ENCODE results near the gene ZNF550.
"Not testable (repeated sequence)": the region's sequence is repeated elsewhere in the genome, so short reads cannot be mapped to it uniquely, and the experiment has no call there.

Gene ZNF550

GRCh38 chr19:57563547-57563946 lies 3.9 kb upstream of the ZNF550 start:
- no peak for TF ChIP-seq GATA3 (IDR thresholded peaks at IDR 0.05; ENCODE audit: low read depth, low read length)
- TF ChIP-seq GATA2 (IDR thresholded peaks at IDR 0.05; ENCODE audit: low read depth, low read length): no peak

GRCh38 chr19:57560049-57560491 lies 407 bp upstream of the ZNF550 start:
- TF ChIP-seq GATA3 (IDR thresholded peaks at IDR 0.05; ENCODE audit: low read depth, low read length): no peak
- TF ChIP-seq GATA2 (IDR thresholded peaks at IDR 0.05; ENCODE audit: low read depth, low read length): no peak

- TF ChIP-seq GATA3 (IDR thresholded peaks at IDR 0.05; ENCODE audit: low read depth, low read length): no peak
- TF ChIP-seq GATA2 (IDR thresholded peaks at IDR 0.05; ENCODE audit: low read depth, low read length): no peak
Measured at GRCh38 chr19:57559008-57559403, 657 bp downstream of the ZNF550 start.

- TF ChIP-seq GATA2 (IDR thresholded peaks at IDR 0.05; ENCODE audit: low read depth, low read length) (no peak), GATA3 (IDR thresholded peaks at IDR 0.05; ENCODE audit: low read depth, low read length) (no peak)
Measured at GRCh38 chr19:57558525-57558924, 1.1 kb downstream of the ZNF550 start.

GRCh38 chr19:57557659-57558058 lies 2.0 kb downstream of the ZNF550 start:
- TF ChIP-seq GATA3 (IDR thresholded peaks at IDR 0.05; ENCODE audit: low read depth, low read length): no peak
- no peak for TF ChIP-seq GATA2 (IDR thresholded peaks at IDR 0.05; ENCODE audit: low read depth, low read length)

- TF ChIP-seq GATA3 (IDR thresholded peaks at IDR 0.05; ENCODE audit: low read depth, low read length): no peak
- no peak for TF ChIP-seq GATA2 (IDR thresholded peaks at IDR 0.05; ENCODE audit: low read depth, low read length)
Measured at GRCh38 chr19:57552432-57552831, 7.2 kb downstream of the ZNF550 start.

- no peak for TF ChIP-seq GATA3 (IDR thresholded peaks at IDR 0.05; ENCODE audit: low read depth, low read length)
- TF ChIP-seq GATA2 (IDR thresholded peaks at IDR 0.05; ENCODE audit: low read depth, low read length): no peak
Measured at GRCh38 chr19:57546513-57546912, 13.2 kb downstream of the ZNF550 start.

GRCh38 chr19:57537953-57538547 lies 21.6 kb downstream of the ZNF550 start:
- no peak for TF ChIP-seq GATA2 (IDR thresholded peaks at IDR 0.05; ENCODE audit: low read depth, low read length)
- no peak for TF ChIP-seq GATA3 (IDR thresholded peaks at IDR 0.05; ENCODE audit: low read depth, low read length)

GRCh38 chr19:57527136-57527881 lies 32.4 kb downstream of the ZNF550 start, which contains the start of gene ZNF549:
TSS of gene ZNF549 (plus strand) at chr19:57527356. CDS start at chr19:57527574, 218 bp downstream.
- TF ChIP-seq GATA2 (IDR thresholded peaks at IDR 0.05; ENCODE audit: low read depth, low read length) (no peak), GATA3 (IDR thresholded peaks at IDR 0.05; ENCODE audit: low read depth, low read length) (no peak)

GRCh38 chr19:57515255-57515654 lies 44.4 kb downstream of the ZNF550 start:
- no peak for TF ChIP-seq GATA2 (IDR thresholded peaks at IDR 0.05; ENCODE audit: low read depth, low read length)
- TF ChIP-seq GATA3 (IDR thresholded peaks at IDR 0.05; ENCODE audit: low read depth, low read length): no peak

GRCh38 chr19:57512845-57513244 lies 46.8 kb downstream of the ZNF550 start:
- no peak for TF ChIP-seq GATA3 (IDR thresholded peaks at IDR 0.05; ENCODE audit: low read depth, low read length)
- TF ChIP-seq GATA2 (IDR thresholded peaks at IDR 0.05; ENCODE audit: low read depth, low read length): no peak

- TF ChIP-seq GATA3 (IDR thresholded peaks at IDR 0.05; ENCODE audit: low read depth, low read length) (no peak), GATA2 (IDR thresholded peaks at IDR 0.05; ENCODE audit: low read depth, low read length) (no peak)
Measured at GRCh38 chr19:57511484-57511883, 48.2 kb downstream of the ZNF550 start.

- TF ChIP-seq GATA3 (IDR thresholded peaks at IDR 0.05; ENCODE audit: low read depth, low read length): no peak
Measured at GRCh38 chr19:57506163-57506562, 53.5 kb downstream of the ZNF550 start.

GRCh38 chr19:57499680-57500395 lies 59.8 kb downstream of the ZNF550 start, which contains the start of gene ZNF773:
TSS of gene ZNF773 (plus strand) at chr19:57499938. CDS start at chr19:57500081, 143 bp downstream.
- TF ChIP-seq GATA3, GATA2 (IDR thresholded peaks at IDR 0.05; ENCODE audit: low read depth, low read length): not testable (repeated sequence)

All from SH-SY5Y (cell line).